ENCODE results near the gene IARS2.

IARS2 gene

GRCh38 chr1:220121791-220122530 is 28.0 kb downstream of the IARS2 start:
- no peak overlapping the region for H3K9ac ChIP-seq (ENCODE audit: low read length)
- peaks cover 12% of the 10 kb centered on the region for H3K36me3 ChIP-seq (ENCODE audit: control insufficient read depth, low read depth, low read length)
- H3K27ac ChIP-seq (ENCODE audit: low read length), result no peak overlapping the region
- H3K4me3 ChIP-seq (ENCODE audit: low read length), result no peak overlapping the region
- H3K4me1 ChIP-seq (ENCODE audit: control insufficient read depth, low read depth, low read length), result no peaks in the 10 kb centered on the region
- no peaks in the 10 kb centered on the region for H3K27me3 ChIP-seq (ENCODE audit: control insufficient read depth, insufficient read depth, low read length)
- H3K9me3 ChIP-seq (ENCODE audit: control insufficient read depth, low read depth, low read length), result no peaks in the 10 kb centered on the region

DNA sequence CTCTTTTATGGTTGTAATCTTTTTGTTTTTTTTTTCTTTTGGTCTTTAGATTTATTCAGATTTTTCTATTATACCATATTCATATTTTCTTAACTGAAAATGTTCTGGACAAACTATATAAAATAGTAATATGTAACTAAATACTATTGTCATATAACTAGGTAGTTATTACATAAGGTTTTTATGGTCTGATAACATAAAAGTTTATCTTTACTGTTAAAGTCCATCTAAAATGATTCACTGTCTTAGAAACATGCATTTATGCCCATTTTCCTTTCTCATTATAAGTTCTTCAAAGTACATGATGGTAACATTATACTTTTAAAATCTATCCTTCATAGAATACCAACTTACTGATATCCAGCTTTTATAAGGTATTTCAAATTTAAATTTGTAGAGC is 29.1 kb downstream of the IARS2 start:
- no peaks in the 10 kb centered on the region for H3K27me3 ChIP-seq (ENCODE audit: control insufficient read depth, insufficient read depth, low read length)
- H3K36me3 ChIP-seq (ENCODE audit: control insufficient read depth, low read depth, low read length), result peaks cover 19% of the 10 kb centered on the region
- no peaks in the 10 kb centered on the region for H3K4me1 ChIP-seq (ENCODE audit: control insufficient read depth, low read depth, low read length)
- no peak overlapping the region for H3K27ac ChIP-seq (ENCODE audit: low read length)
- H3K9me3 ChIP-seq (ENCODE audit: control insufficient read depth, low read depth, low read length), result no peaks in the 10 kb centered on the region
- H3K4me3 ChIP-seq (ENCODE audit: low read length), result no peak overlapping the region
- H3K9ac ChIP-seq (ENCODE audit: low read length), result no peak overlapping the region

- H3K4me1 ChIP-seq (ENCODE audit: control insufficient read depth, low read depth, low read length), result no peaks in the 10 kb centered on the region
These were observed 30.0 kb downstream of the IARS2 start for GRCh38 chr1:220123889-220124288.

DNA sequence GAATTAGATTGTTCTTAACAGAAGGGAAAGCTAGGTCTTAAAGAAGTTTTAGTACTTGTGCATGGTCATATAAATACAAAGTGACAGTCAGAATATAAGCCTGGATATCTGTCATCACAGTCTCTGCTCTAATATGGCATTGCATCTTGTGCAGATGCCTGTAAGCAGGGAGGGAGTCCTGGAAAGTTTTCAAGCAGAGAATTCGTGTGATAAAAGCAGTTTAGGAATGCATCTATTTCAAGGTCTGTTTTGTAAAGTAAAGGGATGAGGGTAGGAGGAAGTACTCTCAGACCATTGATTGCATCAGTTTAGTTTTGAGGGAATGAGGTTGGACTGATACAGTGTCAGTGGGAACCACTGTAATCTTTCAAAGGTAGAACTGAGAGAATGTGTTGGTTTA is 30.6 kb downstream of the IARS2 start:
- H3K27me3 ChIP-seq (ENCODE audit: control insufficient read depth, insufficient read depth, low read length), result no peaks in the 10 kb centered on the region
- H3K9ac ChIP-seq (ENCODE audit: low read length), result no peak overlapping the region
- H3K9me3 ChIP-seq (ENCODE audit: control insufficient read depth, low read depth, low read length), result no peaks in the 10 kb centered on the region
- H3K36me3 ChIP-seq (ENCODE audit: control insufficient read depth, low read depth, low read length), result peaks cover 23% of the 10 kb centered on the region
- no peak overlapping the region for H3K4me3 ChIP-seq (ENCODE audit: low read length)
- H3K27ac ChIP-seq (ENCODE audit: low read length), result no peak overlapping the region
- no peaks in the 10 kb centered on the region for H3K4me1 ChIP-seq (ENCODE audit: control insufficient read depth, low read depth, low read length)

More at GRCh38 chr1:220123889-220124288, 30.0 kb downstream of the IARS2 start:
- H3K9me3 ChIP-seq (ENCODE audit: control insufficient read depth, low read depth, low read length), result no peaks in the 10 kb centered on the region
- no peak overlapping the region for H3K4me3 ChIP-seq (ENCODE audit: low read length)
- peaks cover 23% of the 10 kb centered on the region for H3K36me3 ChIP-seq (ENCODE audit: control insufficient read depth, low read depth, low read length)
- H3K27ac ChIP-seq (ENCODE audit: low read length), result no peak overlapping the region
- no peak overlapping the region for H3K9ac ChIP-seq (ENCODE audit: low read length)
- H3K27me3 ChIP-seq (ENCODE audit: control insufficient read depth, insufficient read depth, low read length), result no peaks in the 10 kb centered on the region

DNA sequence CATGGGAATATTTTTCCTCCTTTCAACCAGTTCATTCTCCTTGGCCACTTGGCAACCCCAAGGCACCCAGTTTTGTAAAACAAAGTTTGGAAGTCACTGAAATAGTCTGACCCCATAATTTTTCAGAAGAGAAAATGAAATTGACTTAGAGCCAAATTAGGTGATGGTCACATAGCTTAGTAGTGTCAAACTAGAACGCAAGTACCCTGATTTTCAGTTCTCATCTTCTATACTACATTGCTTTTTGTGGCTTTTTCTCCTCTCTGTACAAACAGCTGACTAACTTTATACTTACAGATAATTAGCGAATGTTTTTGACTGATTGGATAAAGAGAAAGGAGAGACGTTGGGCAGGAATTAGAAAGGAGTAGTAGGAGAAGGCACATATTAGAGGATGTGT is 33.1 kb downstream of the IARS2 start:
- Histone ChIP-seq H3K36me3 (ENCODE audit: control insufficient read depth, low read depth, low read length) (peaks cover 23% of the 10 kb centered on the region), H3K9me3 (ENCODE audit: control insufficient read depth, low read depth, low read length) (no peaks in the 10 kb centered on the region)

GRCh38 chr1:220129479-220130210 is 35.7 kb downstream of the IARS2 start:
- Histone ChIP-seq H3K36me3 (ENCODE audit: control insufficient read depth, low read depth, low read length) (peaks cover 31% of the 10 kb centered on the region), H3K4me3 (ENCODE audit: low read length) (no peak overlapping the region), H3K27ac (ENCODE audit: low read length) (no peak overlapping the region), H3K9me3 (ENCODE audit: control insufficient read depth, low read depth, low read length) (no peaks in the 10 kb centered on the region), H3K4me1 (ENCODE audit: control insufficient read depth, low read depth, low read length) (no peaks in the 10 kb centered on the region), H3K27me3 (ENCODE audit: control insufficient read depth, insufficient read depth, low read length) (no peaks in the 10 kb centered on the region), H3K9ac (ENCODE audit: low read length) (no peak overlapping the region)

More for the DNA sequence above, 33.1 kb downstream of the IARS2 start:
- no peak overlapping the region for H3K27ac ChIP-seq (ENCODE audit: low read length)
- no peak overlapping the region for H3K9ac ChIP-seq (ENCODE audit: low read length)
- no peaks in the 10 kb centered on the region for H3K27me3 ChIP-seq (ENCODE audit: control insufficient read depth, insufficient read depth, low read length)
- no peak overlapping the region for H3K4me3 ChIP-seq (ENCODE audit: low read length)
- H3K4me1 ChIP-seq (ENCODE audit: control insufficient read depth, low read depth, low read length), result no peaks in the 10 kb centered on the region

DNA sequence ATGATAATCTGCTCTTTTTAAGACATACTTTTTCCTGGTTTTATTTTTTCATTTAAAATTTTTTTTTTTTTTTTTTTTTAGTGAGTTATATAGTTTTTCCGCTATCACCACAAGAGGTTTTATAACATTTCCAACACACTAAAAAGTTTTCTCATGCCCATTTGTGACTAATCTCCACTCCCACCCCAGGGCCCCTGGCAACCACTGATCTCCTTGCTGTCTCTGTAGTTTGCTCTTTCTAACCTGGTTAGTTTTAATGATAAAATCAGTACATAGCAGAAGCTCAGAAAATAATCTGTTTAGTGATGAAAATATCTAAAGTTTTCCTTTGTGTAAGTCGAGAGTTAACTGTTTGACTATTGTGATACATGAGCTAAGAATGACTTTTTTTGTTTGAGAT is 41.8 kb downstream of the IARS2 start:
- Histone ChIP-seq H3K27ac (ENCODE audit: low read length) (no peak overlapping the region), H3K36me3 (ENCODE audit: control insufficient read depth, low read depth, low read length) (peaks cover 47% of the 10 kb centered on the region), H3K4me3 (ENCODE audit: low read length) (no peak overlapping the region), H3K4me1 (ENCODE audit: control insufficient read depth, low read depth, low read length) (no peaks in the 10 kb centered on the region), H3K9ac (ENCODE audit: low read length) (no peak overlapping the region), H3K27me3 (ENCODE audit: control insufficient read depth, insufficient read depth, low read length) (no peaks in the 10 kb centered on the region), H3K9me3 (ENCODE audit: control insufficient read depth, low read depth, low read length) (no peaks in the 10 kb centered on the region)

GRCh38 chr1:220137019-220137786 is 43.3 kb downstream of the IARS2 start:
- H3K36me3 ChIP-seq (ENCODE audit: control insufficient read depth, low read depth, low read length), result peaks cover 59% of the 10 kb centered on the region
- H3K4me1 ChIP-seq (ENCODE audit: control insufficient read depth, low read depth, low read length), result no peaks in the 10 kb centered on the region
- H3K27ac ChIP-seq (ENCODE audit: low read length), result no peak overlapping the region
- H3K9ac ChIP-seq (ENCODE audit: low read length), result no peak overlapping the region
- no peak overlapping the region for H3K4me3 ChIP-seq (ENCODE audit: low read length)
- no peaks in the 10 kb centered on the region for H3K9me3 ChIP-seq (ENCODE audit: control insufficient read depth, low read depth, low read length)
- H3K27me3 ChIP-seq (ENCODE audit: control insufficient read depth, insufficient read depth, low read length), result no peaks in the 10 kb centered on the region

DNA sequence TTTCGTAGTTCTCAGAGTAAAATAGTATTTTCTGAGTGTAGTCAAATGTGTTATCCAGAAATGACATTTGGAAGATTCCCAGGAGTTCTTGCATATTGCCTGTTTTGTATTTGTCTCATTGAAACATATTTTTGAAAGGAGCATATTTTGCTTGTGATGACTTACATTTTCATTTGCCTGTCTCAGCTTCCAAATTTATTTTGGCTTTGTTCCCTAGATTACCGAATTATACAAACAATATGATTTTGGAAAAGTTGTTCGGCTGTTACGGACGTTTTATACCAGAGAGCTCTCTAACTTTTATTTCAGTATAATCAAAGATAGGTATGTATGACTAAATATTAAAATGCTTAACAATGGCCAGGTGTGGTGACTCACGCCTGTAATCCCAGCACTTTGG is 46.0 kb downstream of the IARS2 start:
- H3K27me3 ChIP-seq (ENCODE audit: control insufficient read depth, insufficient read depth, low read length), result no peaks in the 10 kb centered on the region
- peaks cover 55% of the 10 kb centered on the region for H3K36me3 ChIP-seq (ENCODE audit: control insufficient read depth, low read depth, low read length)
- H3K9ac ChIP-seq (ENCODE audit: low read length), result no peak overlapping the region
- H3K4me3 ChIP-seq (ENCODE audit: low read length), result no peak overlapping the region
- no peaks in the 10 kb centered on the region for H3K4me1 ChIP-seq (ENCODE audit: control insufficient read depth, low read depth, low read length)
- H3K9me3 ChIP-seq (ENCODE audit: control insufficient read depth, low read depth, low read length), result no peaks in the 10 kb centered on the region
- no peak overlapping the region for H3K27ac ChIP-seq (ENCODE audit: low read length)

GRCh38 chr1:220144051-220144450 is 50.1 kb downstream of the IARS2 start:
- no peak overlapping the region for H3K9ac ChIP-seq (ENCODE audit: low read length)
- H3K27ac ChIP-seq (ENCODE audit: low read length), result no peak overlapping the region
- H3K4me3 ChIP-seq (ENCODE audit: low read length), result no peak overlapping the region
- peaks cover 55% of the 10 kb centered on the region for H3K36me3 ChIP-seq (ENCODE audit: control insufficient read depth, low read depth, low read length)
- no peaks in the 10 kb centered on the region for H3K4me1 ChIP-seq (ENCODE audit: control insufficient read depth, low read depth, low read length)
- no peaks in the 10 kb centered on the region for H3K27me3 ChIP-seq (ENCODE audit: control insufficient read depth, insufficient read depth, low read length)
- H3K9me3 ChIP-seq (ENCODE audit: control insufficient read depth, low read depth, low read length), result no peaks in the 10 kb centered on the region

DNA sequence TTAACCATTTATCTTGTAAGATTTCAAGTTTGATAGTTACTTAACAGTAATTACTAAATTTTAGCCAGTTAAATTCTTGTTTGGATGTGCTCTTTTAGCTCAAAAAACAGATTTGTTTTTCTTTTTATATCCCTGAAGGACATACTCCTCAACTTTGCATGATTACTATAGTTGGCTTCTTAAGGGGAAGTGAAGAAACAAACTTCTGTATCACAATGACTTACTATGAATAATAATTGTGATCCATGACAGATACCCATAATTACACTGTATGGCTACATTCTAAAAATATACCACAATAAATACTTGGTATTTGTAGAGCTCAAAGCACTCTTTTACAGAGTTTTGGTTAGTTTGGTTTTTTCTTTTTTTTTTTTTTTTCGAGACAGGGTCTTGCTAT is 55.8 kb downstream of the IARS2 start:
- Histone ChIP-seq H3K4me1 (ENCODE audit: control insufficient read depth, low read depth, low read length) (no peaks in the 10 kb centered on the region), H3K27ac (ENCODE audit: low read length) (no peak overlapping the region), H3K4me3 (ENCODE audit: low read length) (no peak overlapping the region), H3K9me3 (ENCODE audit: control insufficient read depth, low read depth, low read length) (no peaks in the 10 kb centered on the region), H3K27me3 (ENCODE audit: control insufficient read depth, insufficient read depth, low read length) (no peaks in the 10 kb centered on the region), H3K36me3 (ENCODE audit: control insufficient read depth, low read depth, low read length) (peaks cover 51% of the 10 kb centered on the region), H3K9ac (ENCODE audit: low read length) (no peak overlapping the region)

Data from iPS-18a (cell line).